ENCODE data around the gene MLN.
A peak's percentile ranks its signal among the peaks of the same experiment; 100 is the strongest.

MLN gene

GRCh38 chr6:33803571-33804053, at the start of gene MLN:
Gene MLN (minus strand): TSS chr6:33804003. CDS start chr6:33801163, 2,840 bp downstream.
- H3K4me3 ChIP-seq (ENCODE audit: low read length): no peak within 1 kb of the TSS
- DNase-seq (ENCODE audit: low read depth): no peak
- TF ChIP-seq CTCF (conservative IDR thresholded peaks at IDR 0.05; ENCODE audit: low read depth, low read length): no peak

DNA sequence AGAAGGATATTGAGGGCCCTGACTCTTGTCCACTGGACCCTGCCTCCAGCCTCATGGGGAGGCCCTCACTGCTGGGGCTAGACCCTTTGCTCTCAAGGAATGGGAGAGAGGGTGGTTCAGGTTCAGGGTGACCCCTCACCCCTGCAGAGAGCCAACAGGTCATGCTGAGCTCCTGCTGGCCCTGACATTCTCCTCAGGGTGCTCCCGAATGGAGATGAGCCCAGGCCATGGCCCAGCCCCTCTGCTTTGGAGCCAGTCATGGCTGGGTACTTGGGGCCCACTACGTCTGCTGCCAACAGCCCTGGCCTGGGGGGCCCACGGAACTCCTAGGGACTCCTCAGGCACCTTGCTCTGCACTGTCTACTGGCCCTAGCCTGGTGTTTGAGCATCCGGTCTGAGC, 49.2 kb upstream of the MLN start:
- no peak for TF ChIP-seq CTCF (conservative IDR thresholded peaks at IDR 0.05; ENCODE audit: low read depth, low read length)
- no peak for DNase-seq (ENCODE audit: low read depth)

DNA sequence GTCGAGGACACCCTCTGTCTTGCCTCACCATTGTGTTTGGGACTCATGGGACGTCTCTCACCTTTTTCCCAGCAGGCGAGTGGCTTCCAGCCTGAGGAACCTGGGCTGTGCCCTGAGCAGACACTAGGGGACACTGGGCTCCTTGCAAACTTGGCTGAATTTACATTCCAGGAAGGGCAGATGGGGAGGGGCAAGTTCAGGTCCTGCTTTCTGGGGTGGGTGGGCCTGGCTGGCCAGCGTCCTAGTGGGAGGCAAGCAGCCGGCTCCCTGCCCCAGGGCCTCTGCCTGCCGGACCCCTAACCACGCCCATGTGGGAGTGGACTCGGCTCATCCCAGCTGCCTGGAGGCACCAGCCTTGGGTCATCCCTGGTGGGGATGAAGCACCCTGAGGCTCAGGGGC, 48.2 kb upstream of the MLN start:
- no peak for DNase-seq (ENCODE audit: low read depth)
- peak; percentile 51 for TF ChIP-seq CTCF (conservative IDR thresholded peaks at IDR 0.05; ENCODE audit: low read depth, low read length)
- H3K4me3 ChIP-seq (ENCODE audit: low read length): no peak overlapping the region

More for the DNA sequence above, 49.2 kb upstream of the MLN start:
- no peak overlapping the region for H3K4me3 ChIP-seq (ENCODE audit: low read length)

DNA sequence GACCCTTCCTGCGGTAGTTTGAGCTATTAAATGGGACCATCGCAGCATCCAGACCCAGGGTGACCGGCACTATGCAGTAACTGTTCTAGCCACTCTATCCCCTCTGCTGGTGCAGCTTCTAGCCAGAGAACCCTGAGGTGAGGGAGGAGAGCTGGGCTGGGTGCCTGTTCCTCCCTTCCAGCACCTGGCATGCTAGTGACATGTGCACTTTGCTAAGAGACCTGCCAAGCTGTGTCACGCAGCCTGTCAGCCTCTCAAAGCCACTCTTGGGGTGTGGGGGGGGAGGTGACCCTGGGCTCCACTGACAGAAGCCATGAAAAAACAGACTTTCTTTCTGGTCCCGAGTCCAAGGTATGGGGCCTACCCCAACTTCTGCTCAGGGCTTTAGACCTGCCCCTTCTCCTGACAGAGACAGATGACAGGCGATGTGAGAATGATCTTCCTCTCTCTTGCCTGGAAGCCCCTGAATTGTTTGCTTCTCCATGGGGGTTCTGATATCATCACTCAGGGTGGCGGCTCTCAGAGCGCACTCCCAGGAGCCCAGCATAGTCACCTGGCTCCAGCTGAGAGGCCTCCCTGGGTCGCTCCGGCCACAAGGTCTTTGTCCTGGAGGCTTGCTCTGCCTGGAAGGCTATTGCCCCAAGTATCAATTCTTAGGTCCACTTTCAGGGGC, 47.2 kb upstream of the MLN start:
- no peak for DNase-seq (ENCODE audit: low read depth)
- TF ChIP-seq CTCF (conservative IDR thresholded peaks at IDR 0.05; ENCODE audit: low read depth, low read length): no peak
- H3K4me3 ChIP-seq (ENCODE audit: low read length): no peak overlapping the region

DNA sequence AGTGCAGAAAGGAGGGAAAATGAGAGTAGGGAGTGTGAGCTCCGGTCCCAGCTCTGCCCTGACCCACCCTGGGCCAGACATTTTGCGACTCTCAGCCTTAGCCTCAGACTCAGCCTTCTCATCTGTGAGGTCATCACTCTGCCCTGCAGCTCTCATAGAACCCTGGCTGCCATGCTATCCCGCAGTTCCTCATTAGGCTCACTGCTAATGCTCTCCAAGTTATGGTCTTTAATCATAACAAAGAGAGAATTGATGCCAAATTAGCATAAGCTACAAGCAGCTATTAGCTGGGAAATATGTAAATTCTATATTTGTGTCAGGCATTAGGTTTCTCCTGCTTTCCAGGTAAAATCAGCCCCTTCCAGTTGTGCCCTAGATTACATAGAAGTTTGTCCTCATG, 46.5 kb upstream of the MLN start:
- no peak overlapping the region for H3K4me3 ChIP-seq (ENCODE audit: low read length)
- no peak for TF ChIP-seq CTCF (conservative IDR thresholded peaks at IDR 0.05; ENCODE audit: low read depth, low read length)
- DNase-seq (ENCODE audit: low read depth): no peak

DNA sequence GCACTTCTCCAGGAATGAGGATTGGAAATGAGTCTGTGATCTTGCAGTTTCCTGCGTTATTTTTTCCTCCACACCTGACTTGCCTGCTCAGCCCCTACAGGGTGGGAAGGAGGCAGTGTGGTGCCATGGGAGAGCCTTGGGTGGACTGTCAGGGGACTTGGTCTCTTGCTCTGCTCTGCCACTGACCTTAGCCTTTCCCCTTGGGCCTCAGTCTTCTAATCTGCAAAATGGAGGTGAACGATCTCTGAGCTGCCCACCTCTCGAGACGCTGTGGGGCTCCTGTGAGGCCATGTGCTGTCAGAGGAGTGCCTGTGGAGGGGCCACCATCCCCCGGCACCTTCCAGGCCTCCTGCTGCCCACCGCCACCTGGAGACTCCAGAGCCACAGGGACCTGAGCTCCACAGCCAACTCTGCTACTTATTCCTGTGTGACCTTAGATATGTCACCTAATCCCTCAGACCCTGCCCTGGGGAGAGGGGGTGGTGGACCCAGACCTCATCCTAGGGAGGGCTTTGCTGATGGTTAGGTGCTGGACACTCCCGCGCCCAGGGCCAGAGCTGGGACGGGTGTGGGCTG, 45.8 kb upstream of the MLN start:
- no peak for TF ChIP-seq CTCF (conservative IDR thresholded peaks at IDR 0.05; ENCODE audit: low read depth, low read length)
- no peak for DNase-seq (ENCODE audit: low read depth)

DNA sequence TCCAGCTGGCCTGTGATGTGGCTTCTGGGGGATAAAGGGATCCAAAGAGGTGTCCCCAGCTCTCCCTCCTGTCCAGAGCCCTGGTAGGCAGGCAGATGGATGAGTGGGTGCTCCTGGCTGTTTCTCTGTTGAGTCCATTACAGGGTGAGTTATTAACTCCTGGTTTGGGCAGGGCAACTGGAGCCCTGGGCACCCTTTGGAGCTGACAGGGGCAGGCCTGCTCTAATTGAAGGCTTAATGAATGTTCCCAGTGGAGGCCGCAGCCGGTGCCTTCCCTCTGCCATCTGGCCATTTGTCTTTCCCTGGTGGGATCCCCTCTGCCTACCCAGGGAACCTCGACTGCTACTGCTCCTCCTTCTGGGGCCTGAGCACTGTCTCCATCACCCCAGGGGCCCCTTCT, 44.7 kb upstream of the MLN start:
- TF ChIP-seq CTCF (conservative IDR thresholded peaks at IDR 0.05; ENCODE audit: low read depth, low read length): no peak
- H3K4me3 ChIP-seq (ENCODE audit: low read length): no peak overlapping the region
- no peak for DNase-seq (ENCODE audit: low read depth)

More for the DNA sequence above, 45.8 kb upstream of the MLN start:
- H3K4me3 ChIP-seq (ENCODE audit: low read length): no peak overlapping the region

Measured in retinal pigment epithelial cell (primary cell).